Measurements from ENCODE around the gene TFDP2.
A peak's percentile ranks its signal among the peaks of the same experiment; 100 is the strongest.
"Not testable (repeated sequence)": the region's sequence is repeated elsewhere in the genome, so short reads cannot be mapped to it uniquely, and the experiment has no call there.

TFDP2 gene

GRCh38 chr3:142117056-142117851, 32.1 kb downstream of the TFDP2 start:
- DNase-seq (ENCODE audit: low read depth in 1 of 2, low spot score in 1 of 2): peak; percentile 8 to 85
- TF ChIP-seq JUND (IDR thresholded peaks at IDR 0.05; ENCODE audit: low read depth): no peak
- in situ Hi-C loops (cut with HindIII; ENCODE audit: low pct_unique_long_range_greater_than_20kb, low sequenced_read_pairs): no loop called here

GRCh38 chr3:142115867-142116668, 33.3 kb downstream of the TFDP2 start:
- in situ Hi-C loops (cut with HindIII; ENCODE audit: low pct_unique_long_range_greater_than_20kb, low sequenced_read_pairs): no loop called here
- TF ChIP-seq JUND (IDR thresholded peaks at IDR 0.05; ENCODE audit: low read depth): no peak
- peak in 1 of 2 experiments; percentile 22 for DNase-seq (ENCODE audit: low read depth in 1 of 2, low spot score in 1 of 2)

- no peak for TF ChIP-seq JUND (IDR thresholded peaks at IDR 0.05; ENCODE audit: low read depth)
- in situ Hi-C loops (cut with HindIII; ENCODE audit: low pct_unique_long_range_greater_than_20kb, low sequenced_read_pairs): no loop called here
- DNase-seq (ENCODE audit: low read depth in 1 of 2, low spot score in 1 of 2): peak in 1 of 2 experiments; percentile 22
These were observed 36.7 kb downstream of the TFDP2 start for GRCh38 chr3:142112601-142113000.

GRCh38 chr3:142106548-142106947, 42.8 kb downstream of the TFDP2 start:
- DNase-seq (ENCODE audit: low read depth in 1 of 2, low spot score in 1 of 2): no peak
- TF ChIP-seq JUND (IDR thresholded peaks at IDR 0.05; ENCODE audit: low read depth): no peak
- in situ Hi-C loops (cut with HindIII; ENCODE audit: low pct_unique_long_range_greater_than_20kb, low sequenced_read_pairs): no loop called here

- TF ChIP-seq JUND (IDR thresholded peaks at IDR 0.05; ENCODE audit: low read depth): no peak
- in situ Hi-C loops (cut with HindIII; ENCODE audit: low pct_unique_long_range_greater_than_20kb, low sequenced_read_pairs): no loop called here
- no peak for DNase-seq (ENCODE audit: low read depth in 1 of 2, low spot score in 1 of 2)
These were observed 43.4 kb downstream of the TFDP2 start for GRCh38 chr3:142105991-142106390.

GRCh38 chr3:142104763-142105162, 44.6 kb downstream of the TFDP2 start:
- TF ChIP-seq JUND (IDR thresholded peaks at IDR 0.05; ENCODE audit: low read depth): no peak
- no peak for DNase-seq (ENCODE audit: low read depth in 1 of 2, low spot score in 1 of 2)
- in situ Hi-C loops (cut with HindIII; ENCODE audit: low pct_unique_long_range_greater_than_20kb, low sequenced_read_pairs): no loop called here

GRCh38 chr3:142098964-142099363, 50.4 kb downstream of the TFDP2 start:
- no peak for TF ChIP-seq JUND (IDR thresholded peaks at IDR 0.05; ENCODE audit: low read depth)
- in situ Hi-C loops (cut with HindIII; ENCODE audit: low pct_unique_long_range_greater_than_20kb, low sequenced_read_pairs): no loop called here
- no peak for DNase-seq (ENCODE audit: low read depth in 1 of 2, low spot score in 1 of 2)

- no peak for TF ChIP-seq JUND (IDR thresholded peaks at IDR 0.05; ENCODE audit: low read depth)
- in situ Hi-C loops (cut with HindIII; ENCODE audit: low pct_unique_long_range_greater_than_20kb, low sequenced_read_pairs): no loop called here
- no peak for DNase-seq (ENCODE audit: low read depth in 1 of 2, low spot score in 1 of 2)
These were observed 52.1 kb downstream of the TFDP2 start for GRCh38 chr3:142097099-142097843.

- in situ Hi-C loops (cut with HindIII; ENCODE audit: low pct_unique_long_range_greater_than_20kb, low sequenced_read_pairs): no loop called here
- no peak for DNase-seq (ENCODE audit: low read depth in 1 of 2, low spot score in 1 of 2)
- TF ChIP-seq JUND (IDR thresholded peaks at IDR 0.05; ENCODE audit: low read depth): no peak
These were observed 53.5 kb downstream of the TFDP2 start for GRCh38 chr3:142095841-142096240.

GRCh38 chr3:142088925-142089324, 60.4 kb downstream of the TFDP2 start:
- in situ Hi-C loops (cut with HindIII; ENCODE audit: low pct_unique_long_range_greater_than_20kb, low sequenced_read_pairs); DNase-seq (ENCODE audit: low read depth in 1 of 2, low spot score in 1 of 2): not testable (repeated sequence)

- no peak for TF ChIP-seq JUND (IDR thresholded peaks at IDR 0.05; ENCODE audit: low read depth)
- in situ Hi-C loops (cut with HindIII; ENCODE audit: low pct_unique_long_range_greater_than_20kb, low sequenced_read_pairs): no loop called here
- DNase-seq (ENCODE audit: low read depth in 1 of 2, low spot score in 1 of 2): no peak
These were observed 60.8 kb downstream of the TFDP2 start for GRCh38 chr3:142088522-142088921.

GRCh38 chr3:142087676-142088075, 61.7 kb downstream of the TFDP2 start:
- in situ Hi-C loops (cut with HindIII; ENCODE audit: low pct_unique_long_range_greater_than_20kb, low sequenced_read_pairs): no loop called here
- TF ChIP-seq JUND (IDR thresholded peaks at IDR 0.05; ENCODE audit: low read depth): no peak
- DNase-seq (ENCODE audit: low read depth in 1 of 2, low spot score in 1 of 2): no peak

Measured in T47D (cell line).